ENCODE results near the gene EMP2. TPM values are rescaled to one million over a fixed set of nuclear protein-coding genes. Genes with fewer than 3 reads are reported as not detected.
A peak's percentile ranks its signal among the peaks of the same experiment; 100 is the strongest.

The EMP2 gene
- total and polyA plus RNA-seq, 2 of the 4 experiments (the other 2 are of a cell fraction), result 13.8 to 18.3 TPM

GRCh38 chr16:10552998-10553491 lies 27.4 kb downstream of the EMP2 start:
- H3K18ac ChIP-seq (ENCODE audit: low read depth, low read length), result no peak overlapping the region
- H2AK5ac ChIP-seq (ENCODE audit: low read depth, low read length), result no peak overlapping the region
- TF ChIP-seq CHD1 (IDR thresholded peaks at IDR 0.05; ENCODE audit: low read depth, low read length) (no peak), RAD21 (IDR thresholded peaks at IDR 0.05; ENCODE audit: low read length) (no peak), ELK1 (IDR thresholded peaks at IDR 0.05; ENCODE audit: borderline replicate concordance, low read depth, low read length) (no peak), NFE2L2 (IDR thresholded peaks at IDR 0.05; ENCODE audit: low read depth, low read length) (no peak), USF2 (IDR thresholded peaks at IDR 0.05; ENCODE audit: low read depth, low read length) (no peak), CEBPB (IDR thresholded peaks at IDR 0.05; ENCODE audit: low read depth, low read length) (no peak), SMC3 (IDR thresholded peaks at IDR 0.05; ENCODE audit: low read depth, low read length) (no peak)
- no peak overlapping the region for H3K4me2 ChIP-seq (ENCODE audit: low read depth, low read length)
- ChIA-PET POLR2A (ENCODE audit: unreplicated experiment) (interaction anchor here (0.9 kb wide), 1 partner anchor 20 kb away, joined by 3 read pairs; no protein-coding TSS in a partner anchor), CTCF (interaction anchor here (0.5 kb wide), 1 partner anchor 1287 kb away, joined by 4 read pairs; no protein-coding TSS in a partner anchor)
- no peaks in the 10 kb centered on the region for H3K27me3 ChIP-seq (ENCODE audit: control insufficient read depth, insufficient read depth, low read length)
- no peak overlapping the region for H4K5ac ChIP-seq (ENCODE audit: low read depth, low read length)
- H4K91ac ChIP-seq (ENCODE audit: insufficient read depth, low read depth, low read length), result no peak overlapping the region
- in situ Hi-C loops (cut with MboI; ENCODE audit: low sequenced_read_pairs) (no loop called here), intact Hi-C loops (cut with micrococcal nuclease) (no loop called here), dilution Hi-C loops (cut with HindIII; ENCODE audit: low sequenced_read_pairs, unreplicated experiment) (no loop called here)
- no peak overlapping the region for H2BK5ac ChIP-seq (ENCODE audit: low read depth, low read length, poor library complexity, severe bottlenecking)
- no TSS peak for BruUV-seq (replicated peaks)
- H3K9me1 ChIP-seq (ENCODE audit: insufficient read depth, low read length), result peaks cover 4% of the 10 kb centered on the region; the same call in 1 of the 2 replicates
- H3K56ac ChIP-seq (ENCODE audit: extremely low read depth, insufficient read depth, low read length), result no peak overlapping the region
- H3K4me3 ChIP-seq (ENCODE audit: insufficient read depth, low read depth, low read length), result no peak overlapping the region
- H3K14ac ChIP-seq (replicated peaks; ENCODE audit: low read depth, low read length), result no peak overlapping the region
- peaks cover 9 to 25% of the 10 kb centered on the region in 2 experiments; a peak in 3 of 4 replicates for H3K79me1 ChIP-seq (ENCODE audit: low read depth in 1 of 2, low read length in 2 of 2)
- WGBS, 2 experiments (ENCODE audit: extremely low coverage in 2 of 2, insufficient read length in 1 of 2), result 91% methylated on average over 10 of the region's 19 CpGs; no CpG with 5 or more reads in 1 of the 2 experiments
- H2AFZ ChIP-seq (replicated peaks; ENCODE audit: low read length, poor library complexity), result no peak overlapping the region
- H3K9ac ChIP-seq (ENCODE audit: low read depth, low read length), result no peak overlapping the region
- no peak overlapping the region for H4K8ac ChIP-seq (ENCODE audit: low read depth in 2 of 2, low read length in 2 of 2)
- no peak overlapping the region for H2BK120ac ChIP-seq (ENCODE audit: low read depth, low read length)
- no peak overlapping the region for H2BK20ac ChIP-seq (ENCODE audit: low read depth, low read length)
- H3K23ac ChIP-seq (ENCODE audit: low read depth, low read length), result no peak overlapping the region
- H3K36me3 ChIP-seq (ENCODE audit: control insufficient read depth, insufficient read depth, low read length), result no peaks in the 10 kb centered on the region
- H3K27ac ChIP-seq (ENCODE audit: insufficient read depth, low read length), result no peak overlapping the region
- H2BK15ac ChIP-seq (ENCODE audit: low read depth, low read length), result no peak overlapping the region
- H3K9me3 ChIP-seq (ENCODE audit: control insufficient read depth, insufficient read depth, low read length), result peaks cover 4% of the 10 kb centered on the region; the same call in 1 of the 2 replicates
- ATAC-seq (ENCODE audit: low read depth) (no peak), DNase-seq (no peak)
- H3K4me1 ChIP-seq (ENCODE audit: control insufficient read depth, insufficient read depth, low read length), result no peaks in the 10 kb centered on the region
- no peak overlapping the region for H3K4ac ChIP-seq (ENCODE audit: low read depth, low read length)
- peak overlapping the region; percentile 35 for H2AK9ac ChIP-seq (replicated peaks; ENCODE audit: low read depth, low read length, poor library complexity)
- no peaks in the 10 kb centered on the region for H4K20me1 ChIP-seq (ENCODE audit: insufficient read depth, low read length)
